Activated T-cell treated with anti-CD3 and anti-CD28 coated beads, Interleukin-2, amount 50 U/mL, for 24 hours (primary cell): ENCODE measurements around the gene RASGEF1C.

ENCODE experiments used
- DNase-seq: peaks from one replicate; pipeline ENCODE4 v3.0.0-alpha.2; 2020
- H3K27ac Mint-ChIP-seq: 2 replicates; pipeline ENCODE4 v1.8.0; 2020; ENCODE audit warnings: mild to moderate bottlenecking, mixed read lengths
- H3K27me3 Mint-ChIP-seq: 2 replicates; pipeline ENCODE4 v1.8.0; 2020; ENCODE audit warnings: mixed read lengths
- H3K36me3 Mint-ChIP-seq: 2 replicates; pipeline ENCODE4 v1.8.0; 2020; ENCODE audit warnings: low read depth, mixed read lengths
- H3K4me1 Mint-ChIP-seq: 2 replicates; pipeline ENCODE4 v1.8.0; 2020; ENCODE audit warnings: low read depth, mixed read lengths
- H3K4me3 Mint-ChIP-seq: 2 replicates; pipeline ENCODE4 v1.8.0; 2020; ENCODE audit warnings: mild to moderate bottlenecking, moderate library complexity, mixed read lengths
- H3K9me3 Mint-ChIP-seq: 2 replicates; pipeline ENCODE4 v1.8.0; 2020; ENCODE audit warnings: mixed read lengths

Gene RASGEF1C

DNA sequence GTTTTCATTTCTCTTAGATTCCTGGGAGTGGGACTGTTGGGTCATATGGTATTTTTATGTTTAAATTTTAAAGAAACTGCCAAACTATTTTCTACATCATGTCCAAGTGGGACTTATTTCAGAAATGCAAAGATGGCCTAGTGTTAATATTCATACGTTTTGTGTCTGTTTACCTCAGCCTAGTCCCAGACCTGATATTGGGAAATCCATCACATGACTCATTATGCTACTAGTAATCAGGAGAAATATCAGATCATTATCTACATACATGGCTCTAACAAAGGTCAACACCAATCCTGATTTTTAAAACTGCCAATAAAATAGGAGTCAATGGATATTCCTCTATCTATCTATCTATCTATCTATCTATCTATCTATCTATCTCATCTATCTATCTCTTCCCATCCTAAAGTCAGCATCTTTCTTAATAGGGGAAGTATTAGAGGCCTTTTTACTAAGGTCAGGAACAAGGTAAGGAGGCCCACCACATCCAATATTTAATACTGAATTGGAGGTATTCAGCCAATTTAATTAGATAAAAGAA is 4.7 kb downstream of the RASGEF1C start:
- H3K27ac Mint-ChIP-seq, result no peak overlapping the region
- H3K4me1 Mint-ChIP-seq, result peaks cover 12% of the 10 kb centered on the region
- DNase-seq, result no peak
- H3K27me3 Mint-ChIP-seq, result peaks cover 47% of the 10 kb centered on the region
- no peaks in the 10 kb centered on the region for H3K36me3 Mint-ChIP-seq
- H3K4me3 Mint-ChIP-seq, result no peak overlapping the region
- H3K9me3 Mint-ChIP-seq, result no peaks in the 10 kb centered on the region

DNA sequence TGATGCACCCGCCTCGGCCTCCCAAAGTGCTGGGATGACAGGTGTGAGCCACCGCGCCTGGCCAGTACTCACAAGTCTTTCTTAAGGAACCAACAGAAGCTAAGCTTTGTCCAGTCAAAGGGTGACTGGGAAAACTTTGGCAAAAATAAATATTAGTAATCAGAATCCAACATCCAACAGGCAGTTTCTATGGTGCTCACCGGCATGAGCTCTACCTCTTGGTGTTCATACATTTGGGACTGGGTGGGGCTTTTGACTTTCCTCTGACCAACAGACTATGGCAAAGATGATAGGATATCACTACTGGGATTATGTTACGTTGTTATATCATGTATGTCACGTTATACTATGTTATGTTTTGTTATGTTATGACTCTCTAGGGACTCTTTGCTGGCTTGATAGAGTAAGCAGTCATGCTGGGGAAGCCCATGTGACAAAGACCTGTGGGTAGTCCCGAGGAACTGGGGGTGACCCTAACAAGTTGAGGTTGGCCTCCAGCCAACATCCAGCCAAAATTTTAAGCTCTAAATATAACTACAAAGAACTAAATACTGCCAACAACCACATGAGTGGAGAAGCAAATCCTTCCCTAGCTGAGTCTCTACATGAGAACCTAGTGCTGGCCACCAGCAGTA is 6.0 kb downstream of the RASGEF1C start:
- Mint-ChIP-seq H3K36me3 (no peaks in the 10 kb centered on the region), H3K4me1 (peaks cover 7% of the 10 kb centered on the region), H3K27ac (no peak overlapping the region), H3K9me3 (no peaks in the 10 kb centered on the region), H3K4me3 (no peak overlapping the region), H3K27me3 (peaks cover 50% of the 10 kb centered on the region)
- DNase-seq, result no peak

DNA sequence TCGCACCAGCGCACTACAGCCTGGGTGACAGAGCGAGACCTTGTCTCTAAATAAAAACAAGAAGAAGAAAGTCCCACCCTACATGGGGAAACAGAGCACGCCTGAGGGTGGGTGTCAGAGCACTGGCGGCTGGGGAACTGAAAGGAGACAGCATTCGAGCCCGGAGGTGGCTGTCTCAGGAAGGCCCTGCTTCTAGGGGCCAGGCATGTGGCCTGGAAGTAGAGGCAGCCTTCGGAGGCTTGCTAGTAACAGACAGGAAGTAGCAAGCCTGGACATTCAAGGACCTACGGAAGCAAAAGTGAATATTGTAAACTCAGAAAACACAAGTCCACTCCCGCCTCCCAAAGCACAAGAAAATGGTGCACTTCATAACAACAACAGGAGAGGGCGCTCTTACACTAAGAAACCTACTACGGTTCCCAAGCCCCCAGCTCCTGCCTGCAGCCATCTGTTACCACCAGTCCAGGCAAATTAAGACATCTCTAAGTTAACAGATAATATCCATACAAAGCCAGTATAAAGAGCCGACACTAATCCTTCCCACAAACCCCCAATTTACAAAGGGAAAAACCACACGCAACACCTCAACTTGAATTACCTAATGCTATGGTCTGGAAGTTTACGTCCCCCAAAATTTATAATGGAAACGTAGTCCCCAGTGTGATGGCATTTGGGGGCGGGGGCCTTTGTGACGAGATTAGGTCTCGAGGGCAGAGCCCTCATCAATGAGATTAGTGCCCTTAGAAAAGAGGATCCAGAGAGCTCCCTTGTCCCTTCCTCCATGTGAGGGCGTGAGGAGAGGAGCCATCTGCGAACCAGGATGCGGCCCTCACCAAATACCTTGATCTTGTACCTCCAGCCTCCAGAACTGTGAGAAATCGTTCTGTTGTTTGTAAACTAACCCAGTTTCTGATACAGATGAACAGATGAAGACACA is 7.7 kb downstream of the RASGEF1C start:
- DNase-seq, result no peak

DNA sequence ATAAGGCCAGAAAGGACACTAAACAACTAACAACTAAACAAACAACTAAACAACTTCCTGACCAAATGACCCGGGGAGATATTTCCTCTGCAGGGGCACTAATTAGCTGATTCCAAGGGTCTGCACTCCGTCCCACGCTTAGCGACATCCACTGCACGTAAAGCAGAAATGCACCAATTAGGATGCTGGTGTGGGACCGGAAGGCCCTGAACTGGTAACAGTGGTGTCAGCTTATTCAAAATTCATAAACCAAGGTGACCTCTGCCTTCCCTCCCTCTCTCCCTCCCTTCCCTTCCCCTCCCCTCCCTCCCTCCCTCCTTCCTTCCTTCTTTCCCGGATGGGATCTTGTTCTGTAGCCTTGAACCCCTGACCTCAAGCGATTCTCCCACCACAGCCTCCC is 9.6 kb downstream of the RASGEF1C start:
- H3K27me3 Mint-ChIP-seq, result peaks cover 38% of the 10 kb centered on the region
- H3K4me1 Mint-ChIP-seq, result no peaks in the 10 kb centered on the region
- no peaks in the 10 kb centered on the region for H3K9me3 Mint-ChIP-seq
- no peak overlapping the region for H3K4me3 Mint-ChIP-seq
- no peak overlapping the region for H3K27ac Mint-ChIP-seq
- no peaks in the 10 kb centered on the region for H3K36me3 Mint-ChIP-seq
- no peak for DNase-seq

More for the DNA sequence above, 7.7 kb downstream of the RASGEF1C start:
- no peaks in the 10 kb centered on the region for H3K9me3 Mint-ChIP-seq
- no peaks in the 10 kb centered on the region for H3K36me3 Mint-ChIP-seq
- H3K27ac Mint-ChIP-seq, result no peak overlapping the region
- H3K4me3 Mint-ChIP-seq, result no peak overlapping the region
- H3K27me3 Mint-ChIP-seq, result peaks cover 40% of the 10 kb centered on the region
- H3K4me1 Mint-ChIP-seq, result no peaks in the 10 kb centered on the region

DNA sequence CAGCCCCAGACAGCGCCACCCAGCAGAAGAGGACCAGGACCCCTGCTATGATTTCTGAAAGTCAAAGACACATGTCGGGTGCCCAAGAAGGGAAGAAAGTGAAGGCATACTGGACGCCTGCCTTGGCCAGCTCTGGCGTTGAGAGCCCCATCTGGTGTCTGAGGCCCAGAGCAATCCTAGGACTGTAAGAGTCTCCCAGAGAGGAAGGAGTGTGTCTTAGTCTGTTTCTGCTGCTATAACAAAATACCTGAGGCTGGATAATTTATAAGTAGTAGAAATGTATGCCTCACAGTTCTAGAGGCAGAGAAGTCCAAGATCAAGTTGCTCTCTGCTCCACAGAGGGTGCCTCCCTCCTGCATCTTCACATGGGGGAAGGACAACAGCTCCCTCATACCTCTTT is 10.8 kb downstream of the RASGEF1C start:
- Mint-ChIP-seq H3K4me1 (no peaks in the 10 kb centered on the region), H3K9me3 (no peaks in the 10 kb centered on the region), H3K4me3 (no peak overlapping the region), H3K36me3 (no peaks in the 10 kb centered on the region), H3K27me3 (peaks cover 27% of the 10 kb centered on the region), H3K27ac (no peak overlapping the region)
- DNase-seq, result no peak

DNA sequence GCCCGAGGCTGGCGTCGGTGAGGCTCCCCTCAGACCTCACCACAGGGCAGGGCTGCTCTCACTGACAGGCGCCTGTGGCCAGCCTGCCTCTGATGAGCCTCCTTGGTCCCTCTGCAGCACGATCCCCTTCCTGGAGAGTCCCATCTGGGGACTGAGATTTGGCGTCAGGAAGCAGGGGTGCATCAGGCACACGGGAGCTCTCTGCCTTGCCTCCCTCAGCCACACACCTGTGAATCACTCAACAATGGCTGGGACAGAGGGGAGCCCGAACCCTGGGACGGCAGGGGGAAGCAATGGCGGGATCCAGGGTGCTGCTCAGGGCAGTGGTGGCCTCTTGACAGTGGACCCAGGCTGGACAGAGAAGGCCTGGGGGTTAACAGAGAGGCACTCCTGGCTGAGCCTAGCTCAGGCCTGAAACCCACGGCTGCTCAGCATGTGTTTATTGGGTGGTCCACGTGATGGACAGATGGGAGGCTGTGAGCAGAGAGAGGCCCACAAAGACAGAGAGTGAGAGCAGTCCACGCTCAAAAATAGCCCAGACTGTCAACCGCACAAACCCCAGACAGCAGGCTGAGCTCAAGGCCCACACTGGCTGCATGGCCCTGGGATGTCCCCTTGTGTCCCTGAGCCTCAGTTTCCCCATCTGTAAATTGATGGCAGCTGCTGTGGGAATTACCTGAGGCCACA is 11.9 kb downstream of the RASGEF1C start:
- Mint-ChIP-seq H3K36me3 (no peaks in the 10 kb centered on the region), H3K9me3 (no peaks in the 10 kb centered on the region), H3K4me1 (no peaks in the 10 kb centered on the region), H3K27me3 (peaks cover 21% of the 10 kb centered on the region), H3K4me3 (no peak overlapping the region), H3K27ac (no peak overlapping the region)
- DNase-seq, result no peak

DNA sequence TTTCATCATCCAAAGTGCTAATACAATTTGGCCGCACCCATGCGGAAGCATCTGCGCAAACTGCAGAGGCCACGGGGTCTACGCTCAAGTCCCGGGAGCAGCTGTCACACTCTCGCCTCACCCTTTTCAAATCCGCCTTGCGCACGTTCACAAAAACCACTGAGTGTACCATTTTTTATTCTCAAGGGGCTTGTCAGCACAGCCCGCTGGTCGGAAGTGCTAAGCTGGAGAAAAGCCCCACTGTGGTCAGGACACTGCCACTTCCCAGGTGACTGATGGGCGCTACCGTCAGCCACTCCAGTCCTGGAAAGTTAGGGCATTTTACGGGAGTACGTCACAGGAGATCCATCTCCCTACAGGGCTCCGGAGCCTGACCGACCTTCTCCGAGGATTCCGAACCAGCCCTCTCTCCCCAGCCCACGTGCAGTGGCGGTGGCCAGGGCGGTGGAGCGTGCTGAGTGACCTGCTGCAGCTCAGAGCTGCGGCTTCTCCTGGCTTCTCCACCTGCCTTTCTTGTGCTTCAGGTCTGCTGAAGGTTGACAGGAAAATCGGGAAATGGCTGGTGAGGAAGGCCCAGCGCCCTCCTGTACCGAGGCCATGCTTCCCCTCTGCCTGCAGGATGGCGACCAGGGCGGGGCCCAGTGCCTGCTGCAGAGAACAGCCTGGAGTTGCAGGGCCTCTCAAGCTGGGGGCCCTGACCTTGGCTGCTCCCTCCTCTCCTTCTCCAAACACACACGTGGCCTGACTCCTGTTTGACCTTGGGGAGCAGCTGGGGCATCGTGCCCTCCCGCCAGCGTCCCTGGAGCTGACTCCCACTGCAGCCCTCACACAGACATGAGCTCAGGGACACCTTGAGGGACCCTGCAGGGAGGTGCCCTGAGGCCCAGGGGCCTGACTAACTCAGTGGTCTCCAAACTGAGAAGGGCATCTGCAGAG is 14.3 kb downstream of the RASGEF1C start:
- Mint-ChIP-seq H3K27ac (no peak overlapping the region), H3K9me3 (no peaks in the 10 kb centered on the region), H3K4me3 (no peak overlapping the region)

DNA sequence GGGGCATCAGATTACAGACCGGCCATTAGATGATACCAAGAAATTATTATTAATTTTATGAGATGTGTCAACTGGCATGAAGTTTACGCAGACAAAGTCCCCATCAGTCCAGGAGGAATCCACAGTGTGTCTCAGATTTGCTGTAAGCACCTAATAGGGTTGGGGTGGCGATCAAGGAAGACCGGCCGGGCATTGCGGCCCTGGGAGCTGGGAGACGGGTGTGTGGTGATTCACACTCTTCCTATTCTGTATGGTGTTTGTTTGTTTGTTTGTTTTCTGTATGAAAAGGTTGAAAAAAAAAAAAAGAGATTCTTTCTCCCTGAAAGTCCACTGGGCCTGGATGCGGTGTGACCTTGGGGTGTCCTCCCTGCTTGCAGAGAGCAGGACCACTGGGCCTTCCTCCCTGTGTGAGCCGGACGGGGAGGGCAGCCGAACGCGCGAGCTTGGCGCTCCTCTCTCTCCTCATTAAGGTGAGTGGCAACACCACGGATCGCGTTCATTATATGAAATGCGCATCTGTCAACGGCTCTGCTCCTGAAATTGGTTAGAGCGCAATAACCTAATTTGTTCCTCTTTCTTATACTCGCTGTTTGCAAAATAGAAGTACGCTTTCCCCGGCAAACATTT is 15.1 kb downstream of the RASGEF1C start:
- H3K27ac Mint-ChIP-seq, result no peak overlapping the region
- no peak for DNase-seq
- no peaks in the 10 kb centered on the region for H3K9me3 Mint-ChIP-seq
- H3K4me3 Mint-ChIP-seq, result no peak overlapping the region
- H3K4me1 Mint-ChIP-seq, result no peaks in the 10 kb centered on the region
- peaks cover 9% of the 10 kb centered on the region for H3K27me3 Mint-ChIP-seq
- H3K36me3 Mint-ChIP-seq, result no peaks in the 10 kb centered on the region

More for the DNA sequence above, 14.3 kb downstream of the RASGEF1C start:
- H3K27me3 Mint-ChIP-seq, result peaks cover 13% of the 10 kb centered on the region
- DNase-seq, result no peak
- no peaks in the 10 kb centered on the region for H3K4me1 Mint-ChIP-seq
- H3K36me3 Mint-ChIP-seq, result no peaks in the 10 kb centered on the region

DNA sequence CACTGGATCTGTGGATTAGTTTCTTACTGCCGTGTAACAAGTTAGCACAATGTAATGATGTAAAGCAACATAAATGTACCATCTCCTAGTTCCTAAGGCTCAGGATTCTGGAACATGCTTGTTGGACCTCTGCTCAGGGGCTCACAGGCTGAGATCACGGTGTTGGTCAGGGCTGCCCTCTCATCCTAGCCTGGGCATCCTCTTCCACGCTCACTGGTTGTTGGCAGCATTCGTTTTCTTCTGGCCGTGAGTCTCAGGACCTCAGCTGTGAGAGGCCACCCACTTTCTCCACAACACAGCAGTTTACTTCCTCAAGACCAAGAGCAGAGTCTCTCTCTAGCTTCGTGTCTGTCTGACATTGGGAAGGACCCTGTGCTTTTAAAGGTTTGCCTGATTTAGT is 17.3 kb downstream of the RASGEF1C start:
- DNase-seq, result no peak
- H3K36me3 Mint-ChIP-seq, result no peaks in the 10 kb centered on the region
- H3K9me3 Mint-ChIP-seq, result no peaks in the 10 kb centered on the region
- no peaks in the 10 kb centered on the region for H3K27me3 Mint-ChIP-seq
- H3K27ac Mint-ChIP-seq, result no peak overlapping the region
- no peak overlapping the region for H3K4me3 Mint-ChIP-seq
- no peaks in the 10 kb centered on the region for H3K4me1 Mint-ChIP-seq

DNA sequence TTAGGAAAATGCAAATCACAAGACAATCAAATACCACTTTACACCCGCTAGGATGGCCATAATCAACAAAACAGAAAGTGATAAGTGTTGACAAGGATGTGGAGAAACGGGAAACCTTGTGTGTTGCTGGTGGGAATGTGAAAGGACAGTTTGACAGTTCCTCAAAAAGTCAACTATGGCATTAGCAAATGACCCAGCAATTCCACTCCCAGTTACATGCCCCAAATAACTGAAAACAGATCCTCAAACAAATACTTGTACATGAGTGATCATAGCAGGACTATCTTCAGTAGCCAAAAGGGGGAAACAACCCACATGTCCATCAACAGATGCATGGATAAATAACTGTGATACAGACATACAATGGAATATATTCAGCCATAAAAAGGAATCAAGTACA is 21.2 kb downstream of the RASGEF1C start:
- peaks cover 1% of the 10 kb centered on the region for H3K27me3 Mint-ChIP-seq
- no peak overlapping the region for H3K27ac Mint-ChIP-seq
- DNase-seq, result no peak
- no peaks in the 10 kb centered on the region for H3K4me1 Mint-ChIP-seq
- no peak overlapping the region for H3K4me3 Mint-ChIP-seq
- no peaks in the 10 kb centered on the region for H3K36me3 Mint-ChIP-seq
- H3K9me3 Mint-ChIP-seq, result peaks cover 2% of the 10 kb centered on the region

DNA sequence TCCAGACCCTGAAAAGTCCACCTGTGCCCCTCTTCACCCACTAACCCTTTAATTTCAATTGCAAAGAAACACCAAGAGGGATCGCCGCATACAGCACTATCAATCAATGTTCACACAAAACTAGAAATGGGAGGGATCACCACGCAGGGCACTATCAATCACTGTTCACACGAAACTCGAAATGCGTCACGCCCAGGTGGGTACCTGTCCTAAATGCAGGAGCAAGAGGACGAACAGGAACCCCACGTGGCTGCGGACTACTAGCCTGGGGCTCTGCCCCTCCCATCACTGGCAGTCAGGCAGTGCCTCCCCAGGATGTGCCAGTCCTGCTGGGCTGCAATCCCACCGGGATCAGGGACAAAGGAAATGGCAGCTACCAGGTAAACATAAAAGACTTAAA is 28.2 kb downstream of the RASGEF1C start:
- Mint-ChIP-seq H3K4me1 (no peaks in the 10 kb centered on the region), H3K36me3 (no peaks in the 10 kb centered on the region), H3K9me3 (peaks cover 4% of the 10 kb centered on the region), H3K27me3 (peaks cover 26% of the 10 kb centered on the region), H3K4me3 (no peak overlapping the region), H3K27ac (no peak overlapping the region)
- DNase-seq, result no peak

DNA sequence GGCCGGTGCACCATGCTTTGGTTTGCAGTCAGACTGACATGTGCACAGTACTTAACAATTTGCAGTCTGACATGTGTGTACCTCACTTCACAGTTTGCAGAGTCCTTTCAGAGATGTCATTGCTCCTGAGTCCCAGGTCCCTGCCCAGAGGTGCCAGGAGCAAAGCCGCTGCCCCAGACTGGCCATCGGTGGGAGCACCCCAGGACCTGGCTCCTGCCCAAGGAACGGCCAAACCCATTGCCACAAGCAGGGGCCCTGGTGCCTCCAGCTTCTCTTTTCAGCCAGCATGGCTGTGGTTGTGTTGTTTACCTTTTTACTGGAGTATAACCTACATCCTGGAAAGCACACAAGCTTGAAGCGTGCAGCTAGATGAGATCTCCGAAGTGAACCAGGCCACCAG is 28.6 kb downstream of the RASGEF1C start:
- no peak overlapping the region for H3K4me3 Mint-ChIP-seq
- H3K27ac Mint-ChIP-seq, result no peak overlapping the region
- peaks cover 26% of the 10 kb centered on the region for H3K27me3 Mint-ChIP-seq
- DNase-seq, result no peak
- peaks cover 4% of the 10 kb centered on the region for H3K9me3 Mint-ChIP-seq
- no peaks in the 10 kb centered on the region for H3K36me3 Mint-ChIP-seq
- no peaks in the 10 kb centered on the region for H3K4me1 Mint-ChIP-seq
